HepG2 (cell line): Measurements from ENCODE around the gene WDR73. TPM values are rescaled to one million over a fixed set of nuclear protein-coding genes. Genes with fewer than 3 reads are reported as not detected.

Source experiments
- CHD2 ChIP-seq: IDR thresholded peaks from 2 replicates; pipeline ENCODE4 v1.6.1; 2011; ENCODE audit warnings: low read depth, low read length, improper control_type of control experiment
- CREB1 ChIP-seq, 2 experiments: fragments of 450-650 bp in 1 of 2; IDR thresholded peaks; 2 replicates each; pipeline ENCODE4 v1.6.1; 2016 to 2017; ENCODE audit warnings: control low read depth in 1 of 2, mild to moderate bottlenecking in 1 of 2, missing compliant biosample characterization in 1 of 2, missing genetic modification characterization in 1 of 2
- E2F1 ChIP-seq: sonication (generic); formaldehyde crosslinking; IDR thresholded peaks from 2 replicates; pipeline ENCODE4 v1.5.0; 2020; ENCODE audit warnings: missing genetic modification reagents
- ERF ChIP-seq: IDR thresholded peaks from 2 replicates; pipeline ENCODE4 v1.6.1; 2018; ENCODE audit warnings: missing biosample characterization, missing genetic modification reagents
- HINFP ChIP-seq: sonication (generic); formaldehyde crosslinking; IDR thresholded peaks from 2 replicates; pipeline ENCODE4 v1.4.0; 2020; ENCODE audit warnings: low read depth, mild to moderate bottlenecking, missing genetic modification reagents
- KDM4B ChIP-seq: sonication (generic); formaldehyde crosslinking; IDR thresholded peaks from 2 replicates; pipeline ENCODE4 v1.4.0; 2020; ENCODE audit warnings: missing genetic modification reagents
- NFAT5 ChIP-seq: sonication (generic); formaldehyde crosslinking; IDR thresholded peaks from 2 replicates; pipeline ENCODE4 v1.4.0; 2020; ENCODE audit warnings: missing genetic modification reagents
- PAXIP1 ChIP-seq: sonication (generic); formaldehyde crosslinking; conservative IDR thresholded peaks from 2 replicates; pipeline ENCODE4 v1.4.0; 2020; ENCODE audit warnings: mild to moderate bottlenecking, missing genetic modification reagents, moderate library complexity
- TBP ChIP-seq: sonication (generic); formaldehyde crosslinking; IDR thresholded peaks from 2 replicates; pipeline ENCODE4 v1.5.0; 2020; ENCODE audit warnings: missing genetic modification reagents
- ZFP36L2 ChIP-seq: sonication (generic); formaldehyde crosslinking; IDR thresholded peaks from 2 replicates; pipeline ENCODE4 v1.4.0; 2020; ENCODE audit warnings: missing genetic modification reagents
- ZHX1 ChIP-seq: sonication (generic); formaldehyde crosslinking; IDR thresholded peaks from 2 replicates; pipeline ENCODE4 v1.8.1; 2022; ENCODE audit warnings: low read depth, mild to moderate bottlenecking, missing genetic modification reagents
- ZNF354B ChIP-seq: sonication (generic); formaldehyde crosslinking; IDR thresholded peaks from 2 replicates; pipeline ENCODE4 v1.8.0; 2022; ENCODE audit warnings: mild to moderate bottlenecking, missing genetic modification reagents
- ZNF431 ChIP-seq: sonication (generic); formaldehyde crosslinking; IDR thresholded peaks from 2 replicates; pipeline ENCODE4 v1.9.0; 2022; ENCODE audit warnings: missing genetic modification reagents, low read depth, mild to moderate bottlenecking, borderline replicate concordance
- ZNF768 ChIP-seq: sonication (generic); formaldehyde crosslinking; IDR thresholded peaks from 2 replicates; pipeline ENCODE4 v1.4.0; 2020; ENCODE audit warnings: missing genetic modification reagents
- polyA plus RNA-seq, 8 experiments: library from polyadenylated mRNA; depleted of rRNA in 3 of 8; stranded (reverse) in 7 of 8; unstranded in 1 of 8; fragments of >200 nt; fragmentation: Illumina TruSeq in 4 of 8; extraction: Trizol in 4 of 8; gene quantifications; 2 replicates each; pipeline versions ENCODE4 v1.2.1 to v1.2.3, GENCODE V29; 2011 to 2016; ENCODE audit warnings: low read depth in 4 of 8, missing spikeins in 1 of 8, mixed read lengths in 1 of 8; ENCODE audit not compliant: insufficient read depth in 1 of 8
- total RNA-seq, 5 experiments: library from RNA; depleted of rRNA; stranded (reverse); fragments of >200 nt; fragmentation: Illumina TruSeq; extraction: Trizol; gene quantifications; 2 replicates each; pipeline ENCODE4 v1.2.3, GENCODE V29; 2016; ENCODE audit warnings: low read depth in 1 of 5

The WDR73 gene
- total and polyA plus RNA-seq, 2 of the 13 experiments (the other 11 are each of a cell fraction or from before 2014, with no cell fraction given): 20.0 to 35.5 TPM

GRCh38 chr15:84653910-84654688 is at the start of gene WDR73 (continued):
- TF ChIP-seq ZHX1 (no peak), ZNF768 (CRISPR knock-in tag) (peak; percentile 17; the same call in 1 of the 2 replicates), PAXIP1 (CRISPR knock-in tag) (peak; percentile 26), ERF (CRISPR knock-in tag) (peak; percentile 55; the same call in 1 of the 2 replicates), ZFP36L2 (CRISPR knock-in tag) (no peak), CREB1 (IDR thresholded peaks at IDR 0.05) (no peak), CREB1 (CRISPR knock-in tag; IDR thresholded peaks at IDR 0.05) (peak; percentile 65; the same call in 1 of the 2 replicates), CHD2 (peak; percentile 99), ZNF431 (CRISPR knock-in tag) (no peak), TBP (CRISPR knock-in tag) (no peak), ZNF354B (CRISPR knock-in tag) (no peak), E2F1 (CRISPR knock-in tag) (peak; percentile 69), HINFP (CRISPR knock-in tag) (no peak), KDM4B (CRISPR knock-in tag) (no peak), NFAT5 (CRISPR knock-in tag) (no peak; the same call in 1 of the 2 replicates)
